KOPT-K1 (cell line): Measurements from ENCODE around the gene HOXC12.

ENCODE experiments used
- H3K27ac ChIP-seq: fragments of 200-600 bp; sonication (generic); 2 replicates; pipeline ENCODE4 v1.5.1; 2016; ENCODE audit warnings: antibody characterized with exemption, mild to moderate bottlenecking, low read depth, low read length; ENCODE audit not compliant: poor library complexity, severe bottlenecking
- H3K36me3 ChIP-seq: fragments of 200-600 bp; sonication (generic); 2 replicates; pipeline ENCODE4 v1.5.1; 2017; ENCODE audit warnings: antibody characterized with exemption, mild to moderate bottlenecking, low read length, moderate library complexity; ENCODE audit not compliant: insufficient read depth
- H3K9me3 ChIP-seq: fragments of 200-600 bp; sonication (generic); 2 replicates; pipeline ENCODE4 v1.5.1; 2017; ENCODE audit warnings: antibody characterized with exemption, low read length, mild to moderate bottlenecking; ENCODE audit not compliant: insufficient read depth, poor library complexity, severe bottlenecking

HOXC12 gene

GRCh38 chr12:53989227-53990113 lies 34.8 kb downstream of the HOXC12 start:
- Histone ChIP-seq H3K27ac (no peak overlapping the region), H3K36me3 (no peaks in the 10 kb centered on the region), H3K9me3 (no peaks in the 10 kb centered on the region)

GRCh38 chr12:53990311-53991076 lies 35.8 kb downstream of the HOXC12 start:
- no peaks in the 10 kb centered on the region for H3K9me3 ChIP-seq
- H3K27ac ChIP-seq: no peak overlapping the region
- no peaks in the 10 kb centered on the region for H3K36me3 ChIP-seq

- Histone ChIP-seq H3K27ac (no peak overlapping the region), H3K9me3 (no peaks in the 10 kb centered on the region), H3K36me3 (no peaks in the 10 kb centered on the region)
Measured at GRCh38 chr12:53991077-53991460, 36.4 kb downstream of the HOXC12 start.

GRCh38 chr12:53992377-53992889 lies 37.7 kb downstream of the HOXC12 start:
- Histone ChIP-seq H3K36me3 (no peaks in the 10 kb centered on the region), H3K27ac (no peak overlapping the region), H3K9me3 (no peaks in the 10 kb centered on the region)

GRCh38 chr12:53993162-53994008 lies 38.7 kb downstream of the HOXC12 start:
- Histone ChIP-seq H3K27ac (no peak overlapping the region), H3K36me3 (no peaks in the 10 kb centered on the region), H3K9me3 (no peaks in the 10 kb centered on the region)

- Histone ChIP-seq H3K27ac (no peak overlapping the region), H3K36me3 (no peaks in the 10 kb centered on the region), H3K9me3 (no peaks in the 10 kb centered on the region)
Measured at GRCh38 chr12:53994009-53994263, 39.2 kb downstream of the HOXC12 start.

GRCh38 chr12:53994264-53995001 lies 39.7 kb downstream of the HOXC12 start:
- Histone ChIP-seq H3K36me3 (no peaks in the 10 kb centered on the region), H3K9me3 (no peaks in the 10 kb centered on the region), H3K27ac (no peak overlapping the region)

GRCh38 chr12:53995002-53995377 lies 40.3 kb downstream of the HOXC12 start:
- no peaks in the 10 kb centered on the region for H3K36me3 ChIP-seq
- no peaks in the 10 kb centered on the region for H3K9me3 ChIP-seq
- no peak overlapping the region for H3K27ac ChIP-seq

GRCh38 chr12:53995378-53996239 lies 40.9 kb downstream of the HOXC12 start:
- Histone ChIP-seq H3K36me3 (no peaks in the 10 kb centered on the region), H3K9me3 (no peaks in the 10 kb centered on the region), H3K27ac (peak overlapping the region; percentile 1)

- Histone ChIP-seq H3K9me3 (no peaks in the 10 kb centered on the region), H3K36me3 (no peaks in the 10 kb centered on the region), H3K27ac (peak overlapping the region; percentile 1)
Measured at GRCh38 chr12:53996240-53997203, 41.8 kb downstream of the HOXC12 start.

GRCh38 chr12:53997204-53998109 lies 42.8 kb downstream of the HOXC12 start:
- Histone ChIP-seq H3K9me3 (no peaks in the 10 kb centered on the region), H3K36me3 (no peaks in the 10 kb centered on the region), H3K27ac (no peak overlapping the region)
